NCI-H1092 treated with DMSO at 0.1 percent for 48 hours (cell line): ENCODE data around the gene CDKN2C.

Source experiments
- DNase-seq: peaks from one replicate; lab custom pipeline; 2025; lab: John Stamatoyannopoulos, UW

The CDKN2C gene

DNA sequence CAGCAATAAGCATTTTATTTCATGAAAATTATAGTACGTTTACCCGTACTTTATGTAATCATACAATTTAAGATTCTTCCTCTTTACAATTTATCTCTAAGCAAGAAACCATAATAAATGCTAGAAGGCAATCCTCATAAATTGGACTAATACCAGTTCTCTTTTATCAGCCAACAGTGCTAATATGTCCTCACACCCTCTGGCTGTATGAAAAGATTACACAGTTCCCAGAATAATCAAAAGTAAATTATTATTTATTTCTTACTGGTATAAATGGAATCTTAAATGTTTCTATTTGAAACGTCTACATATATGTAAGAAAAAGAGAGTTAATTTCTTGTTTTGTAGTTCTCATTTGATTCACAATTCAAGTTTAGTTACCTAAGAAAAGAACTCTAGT lies 3.1 kb upstream of the CDKN2C start:
- DNase-seq: peak; percentile 48

DNA sequence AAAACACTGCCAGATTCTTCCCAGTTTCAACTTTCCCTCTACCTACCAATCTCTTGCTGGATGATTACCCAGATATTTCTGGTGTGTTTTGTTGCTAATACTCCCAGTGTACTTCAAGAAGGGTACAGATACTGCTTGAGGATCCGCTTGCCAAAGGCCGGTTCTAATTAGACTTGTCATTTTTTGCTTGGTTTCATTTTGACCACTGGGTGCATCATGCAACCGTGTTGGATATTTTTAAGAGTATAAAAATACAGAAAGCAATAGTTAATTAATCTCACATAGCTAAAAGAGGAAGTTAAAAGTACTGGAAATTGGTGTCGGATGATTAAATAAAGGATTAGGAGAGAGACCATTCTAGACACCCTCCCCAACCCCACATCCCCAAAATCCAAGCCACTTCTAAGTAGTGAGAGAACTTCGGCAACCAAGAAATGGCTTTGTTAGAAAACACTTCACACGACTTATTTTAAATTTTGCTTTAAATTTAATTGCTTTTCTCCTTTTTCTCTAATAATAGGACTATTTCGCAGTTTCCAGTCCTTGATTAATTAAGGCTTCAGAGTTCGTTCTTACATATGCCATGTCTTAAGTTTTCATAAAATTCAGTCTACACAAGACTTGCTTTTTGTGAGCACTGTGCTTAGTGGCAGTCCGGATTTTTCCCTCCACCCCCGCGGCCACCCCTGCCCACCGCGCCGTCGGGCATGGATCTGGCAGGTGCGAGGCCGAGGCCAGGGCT lies 2.5 kb upstream of the CDKN2C start:
- DNase-seq: peak; percentile 50

DNA sequence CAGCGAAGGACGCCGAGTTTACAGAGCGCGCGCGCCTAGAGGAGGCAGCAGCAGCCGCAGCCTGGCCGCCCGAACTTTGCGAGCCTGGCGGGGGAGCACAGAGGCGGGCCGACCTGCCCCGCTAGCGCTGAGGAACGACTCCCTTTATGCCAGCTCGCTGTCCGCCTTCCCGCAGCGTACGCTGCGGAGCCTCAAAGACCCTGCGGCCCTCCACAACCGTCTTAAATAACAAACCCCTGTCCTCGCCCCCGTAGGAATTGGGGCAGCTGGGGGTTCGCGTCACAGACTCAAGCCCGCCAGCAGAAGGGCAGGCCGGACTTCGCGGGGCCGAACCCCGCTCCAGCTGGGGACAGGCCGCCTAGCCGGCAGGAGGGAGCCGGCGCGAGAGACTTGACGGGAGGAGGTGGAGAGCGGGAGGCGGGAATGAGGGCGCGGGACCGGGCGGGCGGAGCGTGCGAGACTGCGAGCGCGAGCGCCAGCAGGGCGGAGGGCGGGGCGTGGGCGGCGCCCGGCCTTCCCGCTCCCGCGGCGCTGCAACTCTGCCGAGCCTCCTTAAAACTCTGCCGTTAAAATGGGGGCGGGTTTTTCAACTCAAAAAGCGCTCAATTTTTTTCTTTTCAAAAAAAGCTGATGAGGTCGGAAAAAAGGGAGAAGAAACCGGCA lies 1.8 kb upstream of the CDKN2C start:
- DNase-seq: peak; percentile 89

DNA sequence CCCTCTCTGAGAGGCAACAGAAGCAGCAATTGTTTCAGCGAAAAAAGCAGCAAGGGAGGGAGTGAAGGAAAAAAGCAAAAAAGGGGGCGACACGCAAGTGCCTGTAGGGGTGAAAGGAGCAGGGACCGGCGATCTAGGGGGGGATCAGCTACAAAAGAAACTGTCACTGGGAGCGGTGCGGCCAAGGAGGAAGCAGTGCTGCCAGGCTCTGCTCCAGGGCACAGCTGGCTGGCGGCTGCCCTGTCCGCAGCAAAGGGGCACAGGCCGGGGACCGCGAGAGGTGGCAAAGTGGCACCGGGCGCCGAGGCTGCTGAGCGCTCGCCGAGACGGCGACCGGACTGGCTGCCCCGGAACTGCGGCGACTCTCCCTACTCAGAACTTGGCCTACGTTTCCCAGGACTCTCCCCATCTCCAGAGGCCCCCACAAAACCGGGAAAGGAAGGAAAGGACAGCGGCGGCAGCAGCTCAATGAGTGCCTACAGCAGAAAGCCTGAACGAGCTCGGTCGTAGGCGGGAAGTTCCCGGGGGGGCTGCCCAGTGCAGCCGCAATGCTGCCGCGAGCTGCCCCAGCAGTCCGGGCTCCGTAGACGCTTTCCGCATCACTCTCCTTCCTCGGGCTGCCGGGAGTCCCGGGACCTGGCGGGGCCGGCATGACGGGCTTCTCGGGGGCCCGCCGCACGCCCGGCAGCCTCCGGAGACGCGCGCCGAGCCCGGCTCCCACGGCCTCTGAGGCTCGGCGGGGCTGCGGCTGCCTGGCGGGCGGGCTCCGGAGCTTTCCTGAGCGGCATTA lies 1.0 kb upstream of the CDKN2C start:
- DNase-seq: peak; percentile 31

DNA sequence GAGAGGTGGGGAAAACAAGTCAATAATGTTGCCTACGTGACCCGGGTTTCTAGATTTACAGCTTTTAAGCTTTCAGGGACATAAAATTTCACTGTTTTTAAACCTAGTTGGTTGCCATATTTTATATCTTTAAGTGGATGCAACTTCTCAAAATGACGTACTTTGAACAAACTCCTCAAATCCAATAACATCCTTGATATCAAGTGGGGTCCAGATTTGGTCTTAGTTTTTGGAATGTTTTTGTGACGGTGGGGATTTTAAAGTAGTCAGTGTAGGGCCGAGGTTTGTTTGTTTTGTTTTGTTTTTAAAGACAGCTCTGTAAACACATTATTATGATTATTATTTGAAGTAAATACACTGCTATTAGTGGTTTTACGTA lies 453 bp downstream of the CDKN2C start:
- peak; percentile 48 for DNase-seq

DNA sequence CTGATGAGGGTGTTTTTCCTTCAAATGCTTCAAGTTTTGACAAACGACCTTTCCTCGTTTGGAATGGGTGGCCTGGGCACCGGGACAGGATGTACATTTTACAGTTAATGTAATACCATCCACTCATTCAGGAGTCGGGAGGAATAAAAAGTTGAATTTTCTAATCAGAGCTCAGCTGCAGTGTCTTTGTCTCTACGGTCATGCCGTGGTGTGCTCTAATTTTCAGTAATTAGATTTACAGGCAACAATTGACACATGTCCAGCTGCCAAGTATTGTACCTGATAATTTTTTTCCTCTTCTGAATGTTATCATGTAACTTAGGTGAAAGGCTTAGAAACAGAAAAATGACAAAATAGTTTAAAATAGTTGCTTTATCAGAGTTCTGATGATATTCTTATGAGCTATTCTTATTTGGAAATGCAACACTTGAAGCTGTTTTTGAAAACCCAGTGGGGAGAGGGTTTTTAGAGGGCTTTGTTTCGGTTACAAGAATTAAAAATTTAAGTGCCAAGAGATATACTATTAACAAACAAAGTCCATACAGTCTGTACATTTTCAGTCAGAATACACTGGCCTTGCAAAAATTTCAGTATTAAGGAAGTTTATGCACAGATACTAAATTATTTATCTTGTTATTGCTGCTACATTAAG lies 1.0 kb downstream of the CDKN2C start:
- peak; percentile 62 for DNase-seq

DNA sequence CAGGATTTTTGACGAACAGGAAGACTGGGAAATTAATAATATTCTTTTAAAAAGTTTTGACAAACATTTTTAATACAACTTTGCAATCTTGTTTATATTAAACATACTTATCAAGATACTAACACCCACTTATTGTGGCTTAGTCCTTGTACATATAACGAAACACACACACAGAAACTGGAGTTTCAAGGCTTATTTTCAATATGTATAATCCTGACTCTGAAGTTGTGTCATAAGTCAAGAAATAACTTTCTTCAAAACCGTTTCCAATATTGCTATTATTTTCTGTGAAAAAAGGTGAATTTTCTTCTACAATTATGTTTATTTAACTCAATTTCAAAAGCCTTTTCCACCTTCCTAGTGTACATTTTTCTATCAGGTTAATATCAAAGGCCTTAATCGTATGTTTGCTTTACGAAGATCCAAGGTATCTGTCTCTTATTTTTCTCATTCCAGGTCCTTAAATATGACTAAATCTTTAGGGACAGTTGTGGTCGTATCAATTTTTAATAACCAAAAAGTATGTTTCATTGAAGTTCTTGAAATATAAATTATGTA lies 1.8 kb downstream of the CDKN2C start:
- peak; percentile 50 for DNase-seq

DNA sequence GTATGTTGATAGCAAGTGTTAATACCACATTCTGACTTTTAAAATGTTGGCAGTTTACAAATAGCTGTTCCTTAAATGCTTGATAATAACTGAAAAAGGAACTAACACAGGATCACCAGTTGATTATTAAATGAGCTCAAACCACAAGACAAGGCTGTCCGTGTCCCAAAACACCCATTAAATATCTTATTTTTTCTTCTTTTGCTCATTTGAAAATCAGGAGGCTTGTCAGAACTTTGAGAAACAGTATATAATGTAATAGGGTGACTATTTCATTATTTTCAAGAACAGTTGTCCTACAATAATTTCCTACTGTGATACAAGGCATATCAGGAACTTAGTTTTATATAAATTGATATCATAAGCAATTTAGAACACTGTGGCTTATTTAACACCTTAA lies 2.7 kb downstream of the CDKN2C start:
- DNase-seq: peak; percentile 44

DNA sequence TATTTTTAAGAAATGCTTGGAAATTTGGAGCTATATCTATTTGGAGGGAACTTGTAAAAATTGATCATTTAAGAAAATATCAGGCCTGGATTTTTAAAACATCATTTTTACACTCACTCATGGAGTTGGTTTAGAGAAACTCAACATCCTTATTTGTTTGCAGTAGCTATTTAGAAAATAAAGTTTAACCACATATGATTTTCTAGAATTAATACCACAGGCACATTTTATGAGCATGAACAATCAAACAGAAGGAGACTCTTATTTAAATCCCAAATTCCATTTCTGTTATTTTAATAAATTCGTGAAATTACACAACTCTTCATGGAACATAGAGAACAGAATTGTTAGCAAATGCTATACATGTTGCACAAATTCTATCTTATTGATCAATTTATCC lies 3.2 kb downstream of the CDKN2C start:
- peak; percentile 46 for DNase-seq

DNA sequence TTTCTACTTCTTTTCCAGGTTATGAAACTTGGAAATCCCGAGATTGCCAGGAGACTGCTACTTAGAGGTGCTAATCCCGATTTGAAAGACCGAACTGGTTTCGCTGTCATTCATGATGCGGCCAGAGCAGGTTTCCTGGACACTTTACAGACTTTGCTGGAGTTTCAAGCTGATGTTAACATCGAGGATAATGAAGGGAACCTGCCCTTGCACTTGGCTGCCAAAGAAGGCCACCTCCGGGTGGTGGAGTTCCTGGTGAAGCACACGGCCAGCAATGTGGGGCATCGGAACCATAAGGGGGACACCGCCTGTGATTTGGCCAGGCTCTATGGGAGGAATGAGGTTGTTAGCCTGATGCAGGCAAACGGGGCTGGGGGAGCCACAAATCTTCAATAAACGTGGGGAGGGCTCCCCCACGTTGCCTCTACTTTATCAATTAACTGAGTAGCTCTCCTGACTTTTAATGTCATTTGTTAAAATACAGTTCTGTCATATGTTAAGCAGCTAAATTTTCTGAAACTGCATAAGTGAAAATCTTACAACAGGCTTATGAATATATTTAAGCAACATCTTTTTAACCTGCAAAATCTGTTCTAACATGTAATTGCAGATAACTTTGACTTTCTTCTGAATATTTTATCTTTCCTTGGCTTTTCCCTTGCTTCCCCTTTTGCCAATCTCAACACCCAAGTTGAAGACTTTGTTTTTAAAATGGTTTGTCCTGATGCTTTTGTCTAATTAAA lies 4.0 kb downstream of the CDKN2C start:
- DNase-seq: peak; percentile 58

DNA sequence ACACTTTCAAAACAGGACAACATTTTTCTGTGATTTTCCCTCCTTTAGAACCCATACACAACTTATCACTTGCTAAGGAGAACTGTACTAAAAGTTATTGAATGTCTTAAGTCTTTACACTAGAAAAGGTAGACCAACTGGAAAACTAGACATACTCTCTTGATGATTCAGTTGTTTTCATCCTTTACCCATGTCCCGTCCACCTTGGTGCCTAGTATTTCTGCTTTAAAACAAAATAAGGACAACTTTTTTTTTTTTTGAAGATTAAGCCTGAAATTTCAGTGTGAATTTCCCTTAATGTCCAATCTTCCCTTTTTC lies 4.5 kb downstream of the CDKN2C start:
- peak; percentile 44 for DNase-seq

DNA sequence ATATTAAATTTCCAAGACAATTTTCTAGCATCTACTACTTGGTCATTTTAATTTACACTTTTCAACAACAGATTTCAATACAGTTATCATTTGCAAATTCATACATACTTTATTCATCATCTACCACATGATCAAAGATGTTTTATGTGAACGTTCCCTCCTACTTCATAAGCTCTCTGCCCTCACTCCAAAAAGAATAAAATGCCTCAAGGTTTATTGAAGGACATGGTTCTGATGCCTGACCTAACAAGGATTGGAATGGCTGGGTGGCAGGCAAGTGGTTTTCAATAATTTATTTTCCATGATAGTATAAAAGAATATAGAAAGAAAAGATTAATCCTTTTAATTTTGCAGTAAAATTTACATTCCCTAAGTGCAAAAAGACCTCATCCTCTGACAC lies 5.4 kb downstream of the CDKN2C start:
- DNase-seq: peak; percentile 74

DNA sequence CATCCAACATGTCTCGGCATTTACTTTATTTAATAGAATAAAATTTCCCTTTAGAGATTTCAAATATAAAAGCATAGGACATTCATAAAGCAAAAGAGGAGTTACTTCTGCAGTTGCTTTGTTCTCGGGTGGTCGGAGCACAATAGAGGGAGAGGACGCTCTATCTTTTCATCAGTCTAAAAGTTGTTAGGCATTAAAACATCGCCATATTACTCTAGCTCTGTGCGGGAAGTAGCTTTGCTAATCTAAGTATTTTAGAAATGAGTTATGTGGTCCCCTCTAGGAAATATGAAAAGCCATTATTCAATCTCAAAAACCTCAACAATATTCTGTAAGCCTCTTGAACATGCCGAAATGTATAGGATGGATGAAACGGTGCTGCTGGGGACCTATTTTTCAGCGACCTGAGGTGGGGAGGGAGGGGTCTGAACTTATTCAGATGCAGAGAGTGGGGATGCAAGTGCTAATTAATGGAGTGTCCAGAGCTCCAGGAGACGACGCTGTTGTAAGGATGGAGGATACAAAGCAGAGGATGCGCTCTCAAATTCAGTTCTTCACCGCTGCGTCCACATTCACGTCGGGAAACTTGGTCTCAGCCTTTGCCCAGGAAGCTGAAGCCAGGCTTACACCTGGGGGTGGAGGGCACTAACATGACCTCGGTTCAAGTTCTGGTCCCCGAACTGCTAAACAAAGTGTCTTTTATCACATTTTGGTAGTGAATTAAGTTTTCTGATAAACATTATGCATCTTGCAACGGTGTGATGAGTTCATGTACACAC lies 6.3 kb downstream of the CDKN2C start:
- peak; percentile 82 for DNase-seq

DNA sequence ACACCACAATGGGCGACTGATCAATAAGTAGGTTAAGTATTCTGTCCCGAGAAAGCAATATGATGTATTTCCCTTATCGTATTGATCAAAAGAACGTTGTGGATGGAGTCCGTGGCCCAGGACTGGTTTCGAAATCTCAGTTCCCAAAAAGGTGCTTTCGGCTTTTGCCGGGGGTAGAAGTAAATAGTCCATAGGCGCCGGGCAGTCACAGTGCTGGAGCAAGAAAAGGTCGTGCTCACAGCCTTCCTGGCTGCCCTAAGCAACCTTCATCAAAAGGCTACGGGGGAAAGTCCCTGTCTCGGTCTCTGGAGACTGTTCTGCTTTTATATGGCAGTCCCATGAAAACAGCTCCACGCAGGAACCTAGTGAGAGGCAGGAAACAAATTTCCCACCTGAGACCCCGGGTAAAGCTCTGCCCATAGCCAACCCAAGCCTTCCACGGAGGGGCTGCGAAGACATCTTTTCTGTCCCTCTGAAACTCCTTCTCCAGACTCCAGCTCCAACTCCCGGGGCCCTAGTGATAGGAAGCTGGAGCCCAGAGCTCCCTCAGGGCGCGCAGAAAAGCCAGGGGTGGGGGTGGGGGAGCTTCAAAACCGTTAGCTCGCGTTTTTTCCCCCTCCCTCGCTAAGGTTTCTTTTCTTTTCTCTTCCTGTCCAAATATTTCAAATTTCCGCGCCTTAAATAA lies 7.0 kb downstream of the CDKN2C start:
- peak; percentile 82 for DNase-seq

DNA sequence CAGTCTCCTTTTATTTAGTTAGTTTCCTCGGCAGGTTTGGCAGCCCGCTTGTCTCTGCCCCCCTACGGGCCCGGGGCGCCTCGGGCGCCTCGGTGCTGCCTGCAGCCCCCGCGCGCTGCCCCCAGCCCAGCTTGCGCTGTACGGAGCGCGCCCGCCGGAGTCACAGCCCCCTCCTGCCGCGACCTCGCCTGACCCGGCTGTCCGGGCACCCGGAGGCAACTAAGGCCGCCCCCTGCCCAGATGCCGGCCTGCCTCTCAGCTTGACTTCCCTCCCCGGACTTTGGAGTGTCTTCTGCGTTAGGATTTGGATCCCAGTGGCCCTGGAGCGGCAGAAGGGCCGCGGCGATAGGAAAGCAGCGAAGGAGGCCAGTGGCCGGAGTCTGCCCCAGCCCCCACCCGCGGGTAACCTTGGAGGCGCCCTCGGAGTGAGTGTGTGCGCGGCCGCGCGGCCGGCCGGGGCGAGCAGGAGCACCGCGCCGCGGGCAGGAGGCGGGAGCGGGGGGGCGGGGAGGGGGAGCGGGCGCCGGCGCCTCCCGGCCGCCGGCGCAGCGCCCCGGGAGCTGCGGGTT lies 7.6 kb downstream of the CDKN2C start:
- peak; percentile 55 for DNase-seq

DNA sequence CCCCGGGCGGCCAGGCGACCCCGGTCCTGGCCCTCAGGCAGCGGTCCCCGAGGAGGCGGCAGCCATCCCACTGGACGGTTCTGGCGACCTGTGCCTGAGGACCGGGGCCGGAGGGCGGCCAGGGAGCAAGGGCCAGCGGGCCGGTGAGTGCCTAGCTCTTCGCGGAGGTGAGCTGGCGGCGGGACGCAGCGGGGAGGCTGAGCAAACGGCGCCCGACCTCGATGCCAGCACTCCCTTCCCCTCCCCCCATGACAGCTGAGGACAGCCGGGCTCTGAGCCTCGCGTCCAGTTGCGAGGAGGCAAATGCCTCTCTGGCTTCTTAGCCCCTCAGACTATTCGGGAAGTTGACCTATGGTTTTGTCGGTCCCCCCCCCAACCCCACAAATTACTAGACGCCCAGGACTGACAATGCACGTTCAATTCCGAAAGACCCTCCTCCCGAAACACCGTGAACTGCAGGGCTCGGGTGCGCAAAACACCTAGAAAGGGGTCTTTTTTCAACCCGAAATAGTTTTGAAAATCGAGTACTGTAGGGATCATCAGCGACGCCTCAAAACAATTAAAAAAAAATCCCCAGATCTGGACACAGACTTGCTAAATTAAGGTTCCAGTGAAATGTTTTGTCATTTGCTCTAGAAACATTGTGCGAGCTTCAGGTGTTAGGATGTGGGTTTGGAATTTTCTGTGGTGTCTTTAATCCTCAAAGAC lies 8.3 kb downstream of the CDKN2C start:
- peak; percentile 74 for DNase-seq

DNA sequence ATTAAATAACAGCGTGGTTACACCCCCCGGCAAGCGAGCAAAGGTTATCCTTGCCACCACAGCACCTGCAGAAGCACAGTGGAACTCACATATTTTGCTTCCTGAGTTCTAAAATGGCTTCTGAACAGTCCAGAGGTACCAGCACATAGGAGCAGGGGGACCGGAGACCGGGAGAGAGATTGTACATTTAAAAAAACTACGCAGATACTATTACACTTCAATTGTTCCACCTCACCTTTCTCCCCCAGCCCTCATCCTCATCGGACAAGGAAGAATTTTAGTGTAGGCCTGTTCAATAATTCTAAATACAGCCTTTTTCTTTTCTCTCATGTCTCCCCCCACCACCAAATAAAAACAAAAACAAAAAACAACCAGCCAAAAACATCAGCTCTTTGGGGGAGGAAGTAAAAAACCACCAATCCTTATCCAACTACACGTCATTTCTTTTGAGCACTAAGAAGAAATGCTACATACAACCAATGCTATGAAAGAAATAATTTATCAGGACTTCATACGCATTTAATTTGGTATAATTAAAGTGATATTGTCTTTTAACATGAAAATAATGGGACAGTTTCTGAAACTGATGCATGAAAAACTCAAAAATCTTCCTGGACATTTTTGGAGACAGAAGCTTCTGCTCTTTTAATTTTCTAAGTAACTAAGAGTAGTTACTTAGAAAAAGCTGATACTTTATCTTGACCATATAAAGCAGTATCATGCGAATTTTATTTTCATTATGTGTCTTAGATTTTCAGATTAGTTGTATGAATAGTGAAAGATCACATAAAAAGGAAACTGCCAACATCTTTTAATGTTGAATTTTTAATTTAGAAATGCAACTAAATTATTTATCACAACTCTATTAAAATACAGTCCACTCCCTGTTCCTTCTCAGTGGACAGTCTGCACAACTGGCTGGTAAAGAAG lies 9.1 kb downstream of the CDKN2C start:
- DNase-seq: peak; percentile 82

DNA sequence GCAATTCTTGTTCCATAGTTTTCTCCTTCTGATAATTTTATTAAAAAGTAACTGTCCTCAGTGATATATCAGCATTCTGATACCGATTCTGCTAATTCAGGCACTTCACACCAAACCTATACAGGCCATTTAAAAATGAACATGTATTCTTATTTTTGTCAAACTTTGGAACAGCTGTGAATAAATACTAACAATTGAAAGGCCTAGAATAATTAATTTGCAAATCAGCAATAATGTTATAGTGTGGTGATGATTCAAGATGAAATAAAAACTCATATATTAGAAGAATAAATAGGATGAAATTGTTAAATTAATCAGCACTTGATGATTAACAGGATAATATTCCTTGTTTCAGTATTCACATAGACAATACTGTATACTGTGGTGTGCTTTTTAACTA lies 9.9 kb downstream of the CDKN2C start:
- DNase-seq: peak; percentile 68
